ENCODE results near the gene TOR4A. TPM values are rescaled to one million over a fixed set of nuclear protein-coding genes. Genes with fewer than 3 reads are reported as not detected.

The TOR4A gene
- total and polyA plus RNA-seq, 4 donors = 1.3 to 3.5 (median 2.3) TPM

- no peaks in the 10 kb centered on the region for H3K27me3 ChIP-seq (ENCODE audit: control insufficient read depth, insufficient read depth, low read length)
- no peak overlapping the region for H3K27ac ChIP-seq (ENCODE audit: low read depth, low read length)
- WGBS (ENCODE audit: insufficient coverage) = 23% methylated on average over 35 of the region's 35 CpGs
- H3K4me3 ChIP-seq (ENCODE audit: low read depth, low read length) = no peak overlapping the region
- H3K9me3 ChIP-seq (ENCODE audit: control insufficient read depth, insufficient read depth, low read length) = no peaks in the 10 kb centered on the region
- DNase-seq (ENCODE audit: low read depth in 4 of 6, low spot score in 6 of 6) = peak in 1 of 6 donors; percentile 77
- H3K4me1 ChIP-seq (ENCODE audit: control insufficient read depth, insufficient read depth, low read length) = peaks cover 43% of the 10 kb centered on the region
- H3K36me3 ChIP-seq (ENCODE audit: control insufficient read depth, insufficient read depth, low read length) = peaks cover 23% of the 10 kb centered on the region
Measured at GRCh38 chr9:137294681-137295237, 17.2 kb downstream of the TOR4A start.

GRCh38 chr9:137295238-137295811, 17.8 kb downstream of the TOR4A start:
- DNase-seq (ENCODE audit: low read depth in 4 of 6, low spot score in 6 of 6) = peak in 2 of 6 donors; percentile 60 to 62
- WGBS (ENCODE audit: insufficient coverage) = under 1% methylated on average over 74 of the region's 76 CpGs
- Histone ChIP-seq H3K4me1 (ENCODE audit: control insufficient read depth, insufficient read depth, low read length) (peaks cover 49% of the 10 kb centered on the region), H3K27ac (ENCODE audit: low read depth, low read length) (no peak overlapping the region), H3K4me3 (ENCODE audit: low read depth, low read length) (no peak overlapping the region), H3K36me3 (ENCODE audit: control insufficient read depth, insufficient read depth, low read length) (peaks cover 23% of the 10 kb centered on the region), H3K27me3 (ENCODE audit: control insufficient read depth, insufficient read depth, low read length) (no peaks in the 10 kb centered on the region), H3K9me3 (ENCODE audit: control insufficient read depth, insufficient read depth, low read length) (no peaks in the 10 kb centered on the region)

- peaks cover 23% of the 10 kb centered on the region for H3K36me3 ChIP-seq (ENCODE audit: control insufficient read depth, insufficient read depth, low read length)
- WGBS (ENCODE audit: insufficient coverage) = 12% methylated on average over 42 of the region's 78 CpGs
- H3K27ac ChIP-seq (ENCODE audit: low read depth, low read length) = peak overlapping the region; percentile 16
- DNase-seq (ENCODE audit: low read depth in 4 of 6, low spot score in 6 of 6) = no peak
- H3K9me3 ChIP-seq (ENCODE audit: control insufficient read depth, insufficient read depth, low read length) = no peaks in the 10 kb centered on the region
- no peak overlapping the region for H3K4me3 ChIP-seq (ENCODE audit: low read depth, low read length)
- peaks cover 54% of the 10 kb centered on the region for H3K4me1 ChIP-seq (ENCODE audit: control insufficient read depth, insufficient read depth, low read length)
- H3K27me3 ChIP-seq (ENCODE audit: control insufficient read depth, insufficient read depth, low read length) = no peaks in the 10 kb centered on the region
Measured at GRCh38 chr9:137295849-137296669, 18.5 kb downstream of the TOR4A start.

- Histone ChIP-seq H3K9me3 (ENCODE audit: control insufficient read depth, insufficient read depth, low read length) (no peaks in the 10 kb centered on the region), H3K4me1 (ENCODE audit: control insufficient read depth, insufficient read depth, low read length) (peaks cover 54% of the 10 kb centered on the region), H3K4me3 (ENCODE audit: low read depth, low read length) (no peak overlapping the region), H3K27me3 (ENCODE audit: control insufficient read depth, insufficient read depth, low read length) (no peaks in the 10 kb centered on the region), H3K36me3 (ENCODE audit: control insufficient read depth, insufficient read depth, low read length) (peaks cover 23% of the 10 kb centered on the region), H3K27ac (ENCODE audit: low read depth, low read length) (peak overlapping the region; percentile 40)
- 42% methylated on average over 19 of the region's 24 CpGs for WGBS (ENCODE audit: insufficient coverage)
- no peak for DNase-seq (ENCODE audit: low read depth in 4 of 6, low spot score in 6 of 6)
Measured at GRCh38 chr9:137296670-137297664, 19.4 kb downstream of the TOR4A start.

- Histone ChIP-seq H3K4me3 (ENCODE audit: low read depth, low read length) (no peak overlapping the region), H3K27ac (ENCODE audit: low read depth, low read length) (peak overlapping the region; percentile 52), H3K4me1 (ENCODE audit: control insufficient read depth, insufficient read depth, low read length) (peaks cover 60% of the 10 kb centered on the region), H3K9me3 (ENCODE audit: control insufficient read depth, insufficient read depth, low read length) (no peaks in the 10 kb centered on the region), H3K36me3 (ENCODE audit: control insufficient read depth, insufficient read depth, low read length) (peaks cover 23% of the 10 kb centered on the region), H3K27me3 (ENCODE audit: control insufficient read depth, insufficient read depth, low read length) (no peaks in the 10 kb centered on the region)
- WGBS (ENCODE audit: insufficient coverage) = 41% methylated on average over 4 of the region's 7 CpGs
- DNase-seq (ENCODE audit: low read depth in 4 of 6, low spot score in 6 of 6) = no peak
Measured at GRCh38 chr9:137297966-137298365, 20.4 kb downstream of the TOR4A start.

- Histone ChIP-seq H3K36me3 (ENCODE audit: control insufficient read depth, insufficient read depth, low read length) (peaks cover 23% of the 10 kb centered on the region), H3K9me3 (ENCODE audit: control insufficient read depth, insufficient read depth, low read length) (no peaks in the 10 kb centered on the region), H3K27me3 (ENCODE audit: control insufficient read depth, insufficient read depth, low read length) (no peaks in the 10 kb centered on the region), H3K27ac (ENCODE audit: low read depth, low read length) (peak overlapping the region; percentile 52), H3K4me3 (ENCODE audit: low read depth, low read length) (no peak overlapping the region), H3K4me1 (ENCODE audit: control insufficient read depth, insufficient read depth, low read length) (peaks cover 66% of the 10 kb centered on the region)
- WGBS (ENCODE audit: insufficient coverage) = 36% methylated on average over 24 of the region's 24 CpGs
- no peak for DNase-seq (ENCODE audit: low read depth in 4 of 6, low spot score in 6 of 6)
Measured at GRCh38 chr9:137298401-137299202, 21.1 kb downstream of the TOR4A start.

- 23% methylated on average over 10 of the region's 10 CpGs for WGBS (ENCODE audit: insufficient coverage)
- Histone ChIP-seq H3K27me3 (ENCODE audit: control insufficient read depth, insufficient read depth, low read length) (no peaks in the 10 kb centered on the region), H3K4me1 (ENCODE audit: control insufficient read depth, insufficient read depth, low read length) (peaks cover 72% of the 10 kb centered on the region), H3K36me3 (ENCODE audit: control insufficient read depth, insufficient read depth, low read length) (peaks cover 23% of the 10 kb centered on the region), H3K4me3 (ENCODE audit: low read depth, low read length) (peak overlapping the region; percentile 45), H3K27ac (ENCODE audit: low read depth, low read length) (peak overlapping the region; percentile 52), H3K9me3 (ENCODE audit: control insufficient read depth, insufficient read depth, low read length) (no peaks in the 10 kb centered on the region)
- DNase-seq (ENCODE audit: low read depth in 4 of 6, low spot score in 6 of 6) = no peak
Measured at GRCh38 chr9:137299203-137299565, 21.7 kb downstream of the TOR4A start.

- DNase-seq (ENCODE audit: low read depth in 4 of 6, low spot score in 6 of 6) = peak in 2 of 6 donors; percentile 82 to 86
- Histone ChIP-seq H3K36me3 (ENCODE audit: control insufficient read depth, insufficient read depth, low read length) (peaks cover 23% of the 10 kb centered on the region), H3K27me3 (ENCODE audit: control insufficient read depth, insufficient read depth, low read length) (no peaks in the 10 kb centered on the region), H3K9me3 (ENCODE audit: control insufficient read depth, insufficient read depth, low read length) (no peaks in the 10 kb centered on the region), H3K27ac (ENCODE audit: low read depth, low read length) (no peak overlapping the region), H3K4me1 (ENCODE audit: control insufficient read depth, insufficient read depth, low read length) (peaks cover 74% of the 10 kb centered on the region), H3K4me3 (ENCODE audit: low read depth, low read length) (peak overlapping the region; percentile 45)
- WGBS (ENCODE audit: insufficient coverage) = 15% methylated on average over 11 of the region's 16 CpGs
Measured at GRCh38 chr9:137299938-137300337, 22.4 kb downstream of the TOR4A start.
